Activated CD8-positive, alpha-beta T cell treated with anti-CD3 and anti-CD28 coated beads for 36 hours (primary cell): Measurements from ENCODE around the gene ARL10. TPM values are rescaled to one million over a fixed set of nuclear protein-coding genes. Genes with fewer than 3 reads are reported as not detected.

Experiments used
- ATAC-seq: fragments of 200-7000 bp; cut with Tn5 transposase; one replicate; pipeline ENCODE4 v1.10.0; 2021; ENCODE audit warnings: mild to moderate bottlenecking, moderate library complexity
- CTCF ChIA-PET: fragments of 350-600 bp; sonication (Branson Sonifier 250); formaldehyde crosslinking; loops from one replicate; lab custom pipeline; 2021; ENCODE audit warnings: antibody characterized with exemption; lab: Charles Lee
- POLR2A ChIA-PET: fragments of 350-600 bp; sonication (Branson Sonifier 250); formaldehyde crosslinking; loops from one replicate; lab custom pipeline; 2021; ENCODE audit warnings: antibody characterized with exemption; lab: Charles Lee
- DNase-seq: peaks from one replicate; pipeline ENCODE4 v3.0.0-alpha.2; 2020
- H3K27ac Mint-ChIP-seq: one replicate; pipeline ENCODE4 v1.8.0; 2021; ENCODE audit warnings: mild to moderate bottlenecking, mixed read lengths
- H3K27me3 Mint-ChIP-seq: one replicate; pipeline ENCODE4 v1.8.0; 2021; ENCODE audit warnings: mixed read lengths
- H3K36me3 Mint-ChIP-seq: one replicate; pipeline ENCODE4 v1.8.0; 2021; ENCODE audit warnings: low read depth, mixed read lengths
- H3K4me1 Mint-ChIP-seq: one replicate; pipeline ENCODE4 v1.8.0; 2021; ENCODE audit warnings: low read depth, mixed read lengths
- H3K4me3 Mint-ChIP-seq: one replicate; pipeline ENCODE4 v1.8.0; 2021; ENCODE audit warnings: mild to moderate bottlenecking, moderate library complexity, mixed read lengths
- H3K9me3 Mint-ChIP-seq: one replicate; pipeline ENCODE4 v1.8.0; 2021; ENCODE audit warnings: mixed read lengths
- intact Hi-C: fragments of 100-400 bp; cut with micrococcal nuclease; formaldehyde crosslinking; loops from one replicate; pipeline ENCODE4 v1.10.0; 2022
- total RNA-seq, 2 experiments: library from RNA; stranded (reverse); gene quantifications; one replicate each; pipeline ENCODE4 v1.2.3, GENCODE V29; 2021
- TF ChIP-seq, protein P1 (sequence below): fragments of 200-600 bp; IDR thresholded peaks from one replicate; pipeline ENCODE4 v1.8.0; 2022; ENCODE audit warnings: antibody characterized with exemption, mild to moderate bottlenecking

ARL10 gene
- total RNA-seq, 2 experiments from 2014 or later, result 15.6 to 17.0 TPM

DNA sequence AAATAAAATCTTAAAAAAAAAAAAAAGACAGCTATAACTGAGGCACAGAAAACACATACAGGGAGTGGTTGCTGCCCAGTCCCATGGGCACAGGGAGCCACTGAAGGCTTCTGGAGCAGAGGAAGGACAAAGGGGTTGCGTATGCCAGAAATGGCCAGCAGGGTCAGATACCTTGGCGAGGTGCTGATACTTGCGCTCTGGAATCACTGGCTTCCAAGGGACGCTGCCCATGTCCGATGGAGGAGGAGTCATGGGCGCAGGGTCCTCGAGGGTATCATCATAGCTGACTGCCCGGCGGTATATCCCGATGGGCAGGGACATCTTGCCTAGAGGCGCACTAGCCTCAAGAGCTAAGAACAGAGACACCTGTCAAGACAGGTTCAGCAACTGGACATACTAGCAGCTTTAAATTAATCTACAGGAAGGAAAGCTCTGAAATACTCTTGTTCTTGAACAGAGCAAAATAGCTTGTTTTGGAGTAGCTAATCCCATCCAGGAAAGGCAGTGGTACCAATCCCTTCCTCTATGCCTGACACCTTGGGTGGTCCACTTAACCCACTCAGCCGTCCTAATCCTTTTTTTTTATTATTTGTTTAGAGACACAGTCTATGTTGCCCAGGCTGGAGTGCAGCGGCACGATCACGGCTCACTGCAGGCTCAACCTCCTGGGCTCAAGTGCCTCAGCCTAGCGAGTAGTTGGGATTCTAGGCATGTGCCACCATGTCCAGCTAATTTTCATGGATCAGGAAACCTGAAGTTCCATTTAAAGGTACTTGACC is 9.7 kb upstream of the ARL10 start:
- Mint-ChIP-seq H3K4me1 (peaks cover 36% of the 10 kb centered on the region), H3K27me3 (no peaks in the 10 kb centered on the region), H3K27ac (no peak overlapping the region), H3K36me3 (peaks cover 44% of the 10 kb centered on the region), H3K4me3 (no peak overlapping the region), H3K9me3 (no peaks in the 10 kb centered on the region)
- CTCF ChIA-PET, result interaction anchor here (1.0 kb wide), 1 partner anchor 822 kb away, joined by 3 read pairs; no protein-coding TSS in a partner anchor
- ATAC-seq (no peak), DNase-seq (no peak)
- intact Hi-C loops, result no loop called here
- POLR2A ChIA-PET, result interaction anchor here (0.9 kb wide), 1 partner anchor 32 kb away, joined by 3 read pairs; no protein-coding TSS in a partner anchor
- TF ChIP-seq, protein P1, sequence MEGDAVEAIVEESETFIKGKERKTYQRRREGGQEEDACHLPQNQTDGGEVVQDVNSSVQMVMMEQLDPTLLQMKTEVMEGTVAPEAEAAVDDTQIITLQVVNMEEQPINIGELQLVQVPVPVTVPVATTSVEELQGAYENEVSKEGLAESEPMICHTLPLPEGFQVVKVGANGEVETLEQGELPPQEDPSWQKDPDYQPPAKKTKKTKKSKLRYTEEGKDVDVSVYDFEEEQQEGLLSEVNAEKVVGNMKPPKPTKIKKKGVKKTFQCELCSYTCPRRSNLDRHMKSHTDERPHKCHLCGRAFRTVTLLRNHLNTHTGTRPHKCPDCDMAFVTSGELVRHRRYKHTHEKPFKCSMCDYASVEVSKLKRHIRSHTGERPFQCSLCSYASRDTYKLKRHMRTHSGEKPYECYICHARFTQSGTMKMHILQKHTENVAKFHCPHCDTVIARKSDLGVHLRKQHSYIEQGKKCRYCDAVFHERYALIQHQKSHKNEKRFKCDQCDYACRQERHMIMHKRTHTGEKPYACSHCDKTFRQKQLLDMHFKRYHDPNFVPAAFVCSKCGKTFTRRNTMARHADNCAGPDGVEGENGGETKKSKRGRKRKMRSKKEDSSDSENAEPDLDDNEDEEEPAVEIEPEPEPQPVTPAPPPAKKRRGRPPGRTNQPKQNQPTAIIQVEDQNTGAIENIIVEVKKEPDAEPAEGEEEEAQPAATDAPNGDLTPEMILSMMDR, result no peak

GRCh38 chr5:176356179-176356566 is 9.1 kb upstream of the ARL10 start:
- DNase-seq, result no peak
- Mint-ChIP-seq H3K27me3 (no peaks in the 10 kb centered on the region), H3K4me1 (peaks cover 33% of the 10 kb centered on the region), H3K9me3 (no peaks in the 10 kb centered on the region), H3K27ac (no peak overlapping the region), H3K36me3 (peaks cover 42% of the 10 kb centered on the region), H3K4me3 (no peak overlapping the region)
- ChIA-PET POLR2A (no interaction called here), CTCF (no interaction called here)
- intact Hi-C loops, result no loop called here
- no peak for ATAC-seq
- TF ChIP-seq, protein P1, result no peak

- ChIA-PET CTCF (interaction anchor here (0.7 to 1.3 kb wide), 3 partner anchors 12 to 630 kb away, joined by 3 read pairs; partner anchors contain the start of genes EIF4E1B and SNCB), POLR2A (interaction anchor here (0.9 to 1.0 kb wide), 2 partner anchors 9 to 11 kb away, joined by 4 to 5 read pairs; no protein-coding TSS in a partner anchor)
- intact Hi-C loops, result no loop called here
- Mint-ChIP-seq H3K27ac (peak overlapping the region; percentile 65), H3K36me3 (peaks cover 25% of the 10 kb centered on the region), H3K4me1 (peaks cover 31% of the 10 kb centered on the region), H3K27me3 (no peaks in the 10 kb centered on the region), H3K4me3 (peak overlapping the region; percentile 58), H3K9me3 (no peaks in the 10 kb centered on the region)
- TF ChIP-seq, protein P1, result no peak
- DNase-seq (peak; percentile 20), ATAC-seq (no peak)
These were observed 5.6 kb upstream of the ARL10 start for GRCh38 chr5:176359658-176360057.

DNA sequence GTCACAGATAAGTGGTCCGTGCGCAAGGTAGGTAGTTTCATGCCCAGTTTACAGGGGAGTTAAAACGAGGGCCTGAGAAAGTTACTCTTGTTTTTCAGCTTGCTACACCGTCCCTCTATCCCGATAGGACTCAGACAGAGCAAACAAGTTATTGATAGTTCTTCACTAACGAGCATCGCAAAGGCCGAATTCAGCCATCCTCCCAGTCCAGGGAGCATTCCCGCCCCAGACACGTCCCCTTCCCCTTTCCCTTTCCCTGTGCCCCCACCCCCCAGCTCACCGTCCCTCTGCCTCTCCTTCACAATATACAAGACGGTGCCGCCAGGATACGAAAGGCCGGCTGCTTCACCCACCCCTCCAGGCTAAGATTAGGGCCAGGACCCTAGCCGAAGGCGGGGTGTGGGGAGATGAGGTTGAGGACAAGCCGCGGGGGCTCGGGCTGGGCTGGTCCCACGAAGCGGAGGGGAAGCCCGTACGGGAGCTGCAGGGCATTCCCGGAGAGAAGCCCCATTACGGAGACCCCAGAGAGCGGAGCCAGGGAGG is 4.3 kb upstream of the ARL10 start:
- ChIA-PET CTCF (interaction anchor here (1.1 to 1.3 kb wide), 3 partner anchors 8 to 631 kb away, joined by 3 to 5 read pairs (median 3); no protein-coding TSS in a partner anchor), POLR2A (interaction anchor here (0.6 to 3.1 kb wide), 10 partner anchors 18 to 297 kb away, joined by 3 to 14 read pairs (median 4); partner anchors contain the start of gene FAF2)
- intact Hi-C loops, result loop anchor here (1.0 kb wide), 1 partner anchor 27 kb away; the partner anchor contains the start of genes HIGD2A and NOP16
- H3K4me1 Mint-ChIP-seq, result peaks cover 30% of the 10 kb centered on the region
- TF ChIP-seq, protein P1, result peak; percentile 15
- H3K27ac Mint-ChIP-seq, result peak overlapping the region; percentile 98
- peaks cover 21% of the 10 kb centered on the region for H3K36me3 Mint-ChIP-seq
- H3K4me3 Mint-ChIP-seq, result peak overlapping the region; percentile 98
- no peaks in the 10 kb centered on the region for H3K9me3 Mint-ChIP-seq
- no peaks in the 10 kb centered on the region for H3K27me3 Mint-ChIP-seq
- ATAC-seq (peak; percentile 2), DNase-seq (no peak)
